Dendritic cell treated with granulocyte-macrophage colony-stimulating factor and Interleukin-4, amounts not matched to agents 40 ng/mL and 50 ng/mL, for 4 days (primary cell): ENCODE measurements around the gene CCDC12.

ENCODE experiments used
- H3K27ac Mint-ChIP-seq: one replicate; pipeline ENCODE4 v1.8.0; 2022; ENCODE audit warnings: mild to moderate bottlenecking, mixed read lengths
- H3K27me3 Mint-ChIP-seq: one replicate; pipeline ENCODE4 v1.8.0; 2022; ENCODE audit warnings: mild to moderate bottlenecking, mixed read lengths
- H3K36me3 Mint-ChIP-seq: one replicate; pipeline ENCODE4 v1.8.0; 2022; ENCODE audit warnings: low read depth, mixed read lengths
- H3K4me1 Mint-ChIP-seq: one replicate; pipeline ENCODE4 v1.8.0; 2022; ENCODE audit warnings: low read depth, mixed read lengths
- H3K4me3 Mint-ChIP-seq: one replicate; pipeline ENCODE4 v1.8.0; 2022; ENCODE audit warnings: mild to moderate bottlenecking, moderate library complexity, mixed read lengths
- H3K9me3 Mint-ChIP-seq: one replicate; pipeline ENCODE4 v1.8.0; 2022; ENCODE audit warnings: mixed read lengths
- intact Hi-C: fragments of 100-400 bp; cut with micrococcal nuclease; formaldehyde crosslinking; loops from one replicate; pipeline ENCODE4 v1.15.0; 2022

The CCDC12 gene

GRCh38 chr3:46943237-46944187, 33.0 kb downstream of the CCDC12 start:
- H3K9me3 Mint-ChIP-seq, result no peaks in the 10 kb centered on the region
- no peak overlapping the region for H3K27ac Mint-ChIP-seq
- intact Hi-C loops, result no loop called here
- peaks cover 75% of the 10 kb centered on the region for H3K4me1 Mint-ChIP-seq
- H3K4me3 Mint-ChIP-seq, result no peak overlapping the region
- no peaks in the 10 kb centered on the region for H3K27me3 Mint-ChIP-seq
- peaks cover 88% of the 10 kb centered on the region for H3K36me3 Mint-ChIP-seq

DNA sequence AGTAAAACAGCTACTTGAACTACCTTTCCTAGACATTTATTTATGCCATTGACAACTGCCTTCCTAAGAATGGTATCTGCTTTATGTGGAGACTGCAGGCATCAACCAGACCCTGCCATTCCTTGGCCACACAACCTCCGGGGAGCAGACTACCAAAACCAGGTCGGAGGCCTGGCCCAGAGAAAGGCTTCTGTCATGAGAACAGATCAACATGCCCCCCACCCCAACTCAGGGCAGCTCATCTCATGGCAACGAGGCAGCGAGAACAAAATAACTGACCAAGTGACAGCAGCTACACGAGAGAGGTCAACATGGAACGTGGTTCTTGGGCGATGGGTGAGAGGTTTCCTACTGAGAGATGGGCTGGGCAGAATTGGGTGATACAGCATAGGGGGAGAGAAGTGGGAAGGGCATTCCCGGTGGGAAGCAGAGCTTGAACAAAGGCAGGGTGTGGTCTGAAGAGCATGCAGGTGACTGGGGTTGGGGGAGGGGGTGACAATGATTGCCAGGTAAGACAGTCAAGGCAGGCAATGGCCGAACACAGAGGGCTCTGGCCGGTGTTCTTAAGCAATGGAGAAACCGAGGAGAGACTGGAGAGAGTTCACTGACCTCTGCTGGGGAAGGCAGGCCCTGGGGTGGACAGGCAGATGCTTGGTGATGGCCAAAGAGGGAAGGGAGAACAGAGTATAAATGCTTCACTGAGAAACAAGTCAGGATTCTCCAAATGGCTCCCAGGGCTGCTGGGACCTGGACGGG, 33.9 kb downstream of the CCDC12 start:
- intact Hi-C loops, result no loop called here
- H3K27me3 Mint-ChIP-seq, result no peaks in the 10 kb centered on the region
- H3K4me1 Mint-ChIP-seq, result peaks cover 73% of the 10 kb centered on the region
- no peak overlapping the region for H3K27ac Mint-ChIP-seq
- peaks cover 88% of the 10 kb centered on the region for H3K36me3 Mint-ChIP-seq
- H3K9me3 Mint-ChIP-seq, result no peaks in the 10 kb centered on the region
- H3K4me3 Mint-ChIP-seq, result no peak overlapping the region

- intact Hi-C loops, result no loop called here
- peaks cover 73% of the 10 kb centered on the region for H3K4me1 Mint-ChIP-seq
- peaks cover 88% of the 10 kb centered on the region for H3K36me3 Mint-ChIP-seq
- no peaks in the 10 kb centered on the region for H3K9me3 Mint-ChIP-seq
- no peaks in the 10 kb centered on the region for H3K27me3 Mint-ChIP-seq
- no peak overlapping the region for H3K27ac Mint-ChIP-seq
- no peak overlapping the region for H3K4me3 Mint-ChIP-seq
Observed at GRCh38 chr3:46942076-46942475, 34.5 kb downstream of the CCDC12 start.

GRCh38 chr3:46939578-46940445, 36.7 kb downstream of the CCDC12 start:
- Mint-ChIP-seq H3K4me3 (no peak overlapping the region), H3K4me1 (peaks cover 74% of the 10 kb centered on the region), H3K9me3 (no peaks in the 10 kb centered on the region), H3K27me3 (no peaks in the 10 kb centered on the region), H3K27ac (peak overlapping the region; percentile 2), H3K36me3 (peaks cover 87% of the 10 kb centered on the region)
- intact Hi-C loops, result loop anchor here (5.0 kb wide), 1 partner anchor 32 kb away; no protein-coding TSS in a partner anchor

- Mint-ChIP-seq H3K27ac (no peak overlapping the region), H3K4me3 (no peak overlapping the region), H3K4me1 (peaks cover 82% of the 10 kb centered on the region), H3K9me3 (no peaks in the 10 kb centered on the region), H3K27me3 (no peaks in the 10 kb centered on the region), H3K36me3 (peaks cover 82% of the 10 kb centered on the region)
- intact Hi-C loops, result loop anchor here (5.0 kb wide), 1 partner anchor 34 kb away; no protein-coding TSS in a partner anchor
Observed at GRCh38 chr3:46938118-46938517, 38.4 kb downstream of the CCDC12 start.

GRCh38 chr3:46936733-46937250, 39.8 kb downstream of the CCDC12 start:
- H3K27ac Mint-ChIP-seq, result no peak overlapping the region
- H3K36me3 Mint-ChIP-seq, result peaks cover 70% of the 10 kb centered on the region
- H3K4me1 Mint-ChIP-seq, result peaks cover 87% of the 10 kb centered on the region
- intact Hi-C loops, result loop anchor here (5.0 kb wide), 1 partner anchor 36 kb away; no protein-coding TSS in a partner anchor
- H3K4me3 Mint-ChIP-seq, result no peak overlapping the region
- H3K27me3 Mint-ChIP-seq, result no peaks in the 10 kb centered on the region
- no peaks in the 10 kb centered on the region for H3K9me3 Mint-ChIP-seq

- intact Hi-C loops, result loop anchor here (5.0 kb wide), 1 partner anchor 36 kb away; no protein-coding TSS in a partner anchor
- Mint-ChIP-seq H3K27me3 (no peaks in the 10 kb centered on the region), H3K4me1 (peaks cover 94% of the 10 kb centered on the region), H3K4me3 (no peak overlapping the region), H3K36me3 (peaks cover 71% of the 10 kb centered on the region), H3K27ac (peak overlapping the region; percentile 39), H3K9me3 (no peaks in the 10 kb centered on the region)
Observed at GRCh38 chr3:46935989-46936558, 40.5 kb downstream of the CCDC12 start.

DNA sequence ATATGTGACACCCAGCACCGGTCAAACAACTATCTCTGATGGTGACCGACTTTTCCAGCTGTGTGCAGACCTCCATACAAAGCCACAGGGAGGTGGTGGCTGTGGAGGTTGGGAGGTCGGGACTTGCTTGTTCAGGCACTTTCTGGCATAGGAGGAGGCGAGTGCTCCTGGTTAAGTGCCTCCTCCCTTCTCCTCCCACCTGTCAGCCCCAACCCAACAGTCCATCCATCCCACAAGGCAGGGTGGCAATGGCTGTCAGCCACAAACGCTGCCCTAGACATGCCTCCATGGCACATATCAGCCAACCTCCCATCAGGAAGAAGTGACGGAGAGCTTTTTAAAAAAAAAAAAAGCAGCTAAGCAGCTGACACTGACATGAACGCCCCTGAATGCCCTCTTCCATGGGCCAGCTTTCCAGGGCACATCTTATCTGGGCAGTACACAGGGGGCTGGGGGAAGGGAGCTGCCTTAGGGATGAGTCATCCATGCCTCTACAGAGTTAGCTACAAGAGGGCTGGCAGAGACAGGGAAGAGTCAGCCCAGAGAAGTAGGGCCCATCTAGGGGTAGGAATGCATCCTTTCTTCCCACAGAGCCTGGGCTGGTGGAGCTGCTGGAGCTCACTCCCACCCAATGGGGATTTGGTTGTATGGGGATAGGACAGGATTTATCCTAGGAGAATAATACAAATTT, 41.2 kb downstream of the CCDC12 start:
- Mint-ChIP-seq H3K27me3 (no peaks in the 10 kb centered on the region), H3K27ac (peak overlapping the region; percentile 39), H3K9me3 (no peaks in the 10 kb centered on the region), H3K4me1 (peaks cover 96% of the 10 kb centered on the region), H3K4me3 (peak overlapping the region; percentile 6), H3K36me3 (peaks cover 63% of the 10 kb centered on the region)
- intact Hi-C loops, result loop anchor here (5.0 kb wide), 1 partner anchor 37 kb away; no protein-coding TSS in a partner anchor

DNA sequence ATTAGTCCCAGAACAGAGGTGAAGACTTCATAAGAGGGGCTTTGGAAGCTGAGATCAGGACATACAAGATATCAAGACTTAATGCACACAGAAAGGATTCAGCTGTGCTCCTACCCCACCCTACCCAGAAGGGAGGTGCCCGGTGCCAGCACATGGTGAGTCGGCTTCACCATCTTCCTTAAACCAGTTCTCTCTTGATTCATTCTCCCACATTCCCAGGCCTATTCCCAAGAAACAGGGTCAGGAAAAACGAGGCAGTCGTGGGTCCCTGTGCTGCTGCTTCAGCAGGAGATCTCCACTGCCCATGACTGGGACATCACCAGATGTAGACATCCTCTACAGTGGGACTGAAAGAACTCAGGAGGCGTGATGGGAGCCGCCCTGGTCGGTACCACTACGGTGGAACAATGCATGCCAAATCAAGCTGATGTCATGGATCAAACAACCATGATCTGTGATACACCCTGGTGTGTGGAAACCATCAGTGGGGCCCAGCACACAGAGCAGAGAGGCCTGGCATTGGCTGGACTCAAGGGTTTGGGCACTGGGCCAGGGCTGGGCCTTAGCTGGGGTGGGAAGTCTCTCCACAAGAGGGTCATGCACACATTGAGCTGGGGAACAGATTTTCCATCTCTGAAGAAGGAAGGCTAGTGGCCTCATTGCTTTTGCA, 41.9 kb downstream of the CCDC12 start:
- Mint-ChIP-seq H3K4me1 (peaks cover 96% of the 10 kb centered on the region), H3K4me3 (no peak overlapping the region), H3K27me3 (no peaks in the 10 kb centered on the region), H3K27ac (peak overlapping the region; percentile 39), H3K9me3 (no peaks in the 10 kb centered on the region), H3K36me3 (peaks cover 56% of the 10 kb centered on the region)
- intact Hi-C loops, result loop anchor here (5.0 kb wide), 1 partner anchor 38 kb away; no protein-coding TSS in a partner anchor

- H3K4me1 Mint-ChIP-seq, result peaks cover 96% of the 10 kb centered on the region
- no peak overlapping the region for H3K4me3 Mint-ChIP-seq
- H3K9me3 Mint-ChIP-seq, result peaks cover 2% of the 10 kb centered on the region
- H3K36me3 Mint-ChIP-seq, result peaks cover 54% of the 10 kb centered on the region
- H3K27ac Mint-ChIP-seq, result peak overlapping the region; percentile 39
- H3K27me3 Mint-ChIP-seq, result no peaks in the 10 kb centered on the region
- intact Hi-C loops, result no loop called here
Observed at GRCh38 chr3:46934072-46934471, 42.5 kb downstream of the CCDC12 start.

DNA sequence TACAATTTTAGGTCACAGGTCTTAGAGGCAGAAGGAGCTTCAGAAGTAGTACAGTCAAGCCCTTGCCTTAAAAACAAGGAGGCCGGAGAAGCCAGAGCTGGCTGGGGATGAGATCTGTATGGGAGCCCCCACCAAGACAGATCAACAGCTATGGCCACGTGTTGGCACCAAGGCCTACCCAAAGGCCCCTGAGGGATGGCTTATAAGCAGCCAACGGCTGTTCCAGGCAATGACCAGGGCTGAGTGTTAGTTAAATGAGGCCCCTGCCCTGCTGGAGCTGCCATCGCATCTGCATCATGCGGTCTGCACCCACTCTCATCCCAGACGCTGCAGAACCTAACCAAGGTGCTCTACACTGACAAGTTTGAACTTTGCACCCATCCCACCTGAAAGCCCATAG, 43.3 kb downstream of the CCDC12 start:
- Mint-ChIP-seq H3K27ac (no peak overlapping the region), H3K4me3 (no peak overlapping the region), H3K9me3 (peaks cover 10% of the 10 kb centered on the region), H3K4me1 (peaks cover 97% of the 10 kb centered on the region), H3K27me3 (no peaks in the 10 kb centered on the region), H3K36me3 (peaks cover 54% of the 10 kb centered on the region)
- intact Hi-C loops, result loop anchor here (2.0 kb wide), 1 partner anchor 20 kb away; no protein-coding TSS in a partner anchor
